Measurements from ENCODE around the gene ZNF606.
"Not testable (repeated sequence)": the region's sequence is repeated elsewhere in the genome, so short reads cannot be mapped to it uniquely, and the experiment has no call there.

ZNF606 gene

GRCh38 chr19:58009666-58010301 is 7.2 kb upstream of the ZNF606 start:
- peak; percentile 97 for DNase-seq

DNA sequence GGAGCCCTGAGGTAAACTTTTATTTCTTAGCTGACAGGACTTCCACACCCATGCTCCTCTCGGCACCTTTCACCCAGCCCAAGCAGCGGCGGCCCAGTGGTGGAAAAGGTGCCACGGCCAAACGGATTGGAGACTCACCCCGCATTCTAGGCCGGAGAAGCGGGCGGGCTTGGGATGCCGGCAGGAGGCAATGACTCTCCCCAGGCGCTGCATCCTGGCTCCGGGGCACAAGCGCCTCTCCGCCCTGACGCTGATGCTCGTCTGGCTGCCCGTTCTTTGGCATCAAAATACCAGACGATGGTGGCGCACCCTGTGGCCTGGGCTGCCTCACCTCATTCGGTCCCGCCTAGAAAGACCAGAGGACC is 6.7 kb upstream of the ZNF606 start:
- DNase-seq = no peak

DNA sequence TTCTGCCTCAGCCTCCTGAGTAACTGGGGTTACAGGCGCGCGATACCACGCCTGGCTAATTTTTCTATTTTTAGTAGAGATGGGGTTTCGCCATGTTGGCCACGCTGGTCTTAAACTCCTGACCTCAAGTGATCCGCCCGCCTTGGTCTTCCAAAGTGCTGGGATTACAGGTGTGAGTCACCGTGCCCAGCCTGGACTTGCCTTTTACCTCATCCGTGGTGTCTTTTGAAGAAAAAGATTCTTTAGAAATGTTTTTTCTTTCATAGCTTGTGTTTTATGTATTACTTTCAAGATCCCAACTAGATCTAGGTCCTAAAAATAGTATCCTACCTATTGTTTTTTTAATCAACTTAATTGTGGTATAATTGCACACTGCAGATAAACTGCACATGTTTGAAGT is 6.3 kb upstream of the ZNF606 start:
- DNase-seq = not testable (repeated sequence)

DNA sequence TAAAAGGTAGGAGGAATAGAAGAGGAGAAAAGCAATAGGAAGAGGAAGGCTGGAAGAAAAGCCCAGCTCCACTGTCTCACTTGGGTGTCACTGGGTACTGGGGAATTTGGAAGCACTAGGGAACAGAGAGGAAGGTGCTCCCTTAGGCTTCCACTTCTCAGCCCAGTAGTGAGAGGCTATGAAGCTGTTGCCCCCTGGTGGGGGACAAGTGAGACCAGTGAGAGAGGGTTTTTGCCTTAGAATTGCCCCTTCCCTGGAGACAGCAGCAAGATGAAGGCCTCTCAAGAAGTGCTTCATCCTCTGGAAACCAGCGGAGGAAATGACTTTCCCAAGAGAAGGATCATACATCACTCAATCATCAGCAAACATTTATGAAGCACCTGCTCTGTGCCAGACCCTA is 4.7 kb upstream of the ZNF606 start:
- DNase-seq = peak; percentile 59

DNA sequence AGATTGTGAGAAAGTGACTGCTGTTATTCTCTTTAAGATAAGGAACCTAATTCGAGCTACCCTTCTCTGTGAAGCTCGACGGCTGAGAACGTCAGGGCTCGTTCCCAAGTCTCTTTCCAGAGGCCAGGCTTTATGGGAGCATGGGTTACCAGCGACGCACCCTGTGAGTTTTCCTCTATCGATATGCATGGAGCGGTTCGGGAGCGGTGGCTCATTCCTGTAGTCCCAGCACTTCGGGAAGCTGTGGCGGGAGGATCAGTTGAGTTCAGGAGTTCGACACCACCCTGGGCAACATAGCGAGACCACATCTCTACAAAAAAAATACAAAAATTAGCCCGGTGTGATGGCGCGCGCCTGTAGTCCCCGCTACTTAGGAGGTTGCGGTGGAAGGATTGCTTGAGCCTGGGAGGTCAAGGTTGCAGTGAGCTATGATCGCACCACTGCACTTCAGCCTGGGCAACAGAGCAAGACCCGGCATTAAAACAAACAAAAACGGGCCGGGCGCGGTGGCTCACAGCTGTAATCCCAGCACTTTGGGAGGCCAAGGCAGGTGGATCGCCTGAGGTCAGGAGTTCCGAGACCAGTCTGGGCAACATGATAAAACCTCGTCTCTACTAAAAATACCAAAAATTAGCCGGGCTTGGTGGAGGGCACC is 681 bp upstream of the ZNF606 start:
- no peak for DNase-seq

DNA sequence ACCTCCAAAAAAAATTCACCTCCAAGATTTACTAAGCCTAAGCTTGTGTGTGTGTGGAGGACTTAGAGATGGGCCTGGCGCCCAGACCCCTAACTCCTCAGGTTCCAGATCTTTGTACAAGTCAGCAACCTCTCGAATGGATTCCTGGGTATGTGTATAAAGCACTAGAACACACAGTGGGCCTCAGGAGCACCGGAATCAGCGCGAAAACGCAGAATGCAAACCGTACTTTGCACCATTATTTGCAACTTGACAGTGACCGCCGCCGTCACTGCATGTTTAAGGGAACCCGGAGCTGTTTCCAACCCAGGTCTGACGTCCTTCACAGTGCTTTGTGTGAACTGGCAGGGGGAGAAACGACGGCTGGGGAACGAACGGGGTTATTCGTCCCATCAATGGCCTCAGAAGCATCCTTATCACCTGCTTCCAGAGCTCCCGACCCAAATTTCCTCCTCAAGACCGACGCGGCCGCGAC is 688 bp downstream of the ZNF606 start:
- peak; percentile 65 for DNase-seq

DNA sequence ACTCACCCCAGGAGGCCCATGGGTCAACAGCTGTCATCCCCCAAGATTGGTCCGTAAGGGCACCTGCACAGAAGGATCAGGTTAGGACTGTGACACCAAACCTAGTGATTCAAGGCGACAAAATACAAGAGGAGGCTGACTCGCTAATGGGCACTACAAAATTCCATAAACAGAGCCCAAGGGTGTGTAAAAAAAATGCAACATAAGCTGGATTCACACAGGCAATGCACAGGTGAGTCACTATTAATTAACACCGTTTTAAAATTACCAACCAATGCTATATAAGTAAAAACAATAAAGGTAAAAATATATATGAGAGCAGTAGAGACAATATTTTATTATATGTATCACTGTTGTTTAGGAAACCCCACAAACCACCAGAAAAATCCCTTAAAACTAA is 1.9 kb downstream of the ZNF606 start:
- DNase-seq = no peak

GRCh38 chr19:57992841-57993240 is 9.8 kb downstream of the ZNF606 start:
- DNase-seq = no peak

- DNase-seq = peak; percentile 42
Measured at GRCh38 chr19:57978586-57979289, 23.9 kb downstream of the ZNF606 start.

DNA sequence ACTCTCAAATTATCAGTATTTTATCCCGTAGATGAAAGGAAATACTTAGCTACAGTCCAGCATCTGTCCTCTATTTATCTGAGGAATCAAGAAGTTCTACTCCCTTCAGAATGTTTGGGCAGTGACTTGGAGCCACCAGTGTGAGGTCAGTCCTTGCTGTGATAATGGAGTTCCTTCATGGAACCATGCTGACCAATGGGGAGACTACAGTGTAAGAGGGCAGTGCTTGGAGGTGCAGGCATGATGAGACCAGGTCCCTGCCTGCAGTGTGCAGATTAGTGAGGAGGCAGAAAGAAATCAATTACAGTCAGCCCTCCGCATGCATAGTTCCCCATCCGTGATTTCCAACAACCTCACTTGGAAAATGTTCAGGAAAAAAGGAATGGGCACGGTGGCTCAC is 28.2 kb downstream of the ZNF606 start, which contains the start of gene C19orf18:
Gene C19orf18, minus strand, starts transcription at position 101 of the 400 bp plus-strand sequence. CDS start 102 bp downstream, outside the sequence.
- DNase-seq = no peak

GRCh38 chr19:57964761-57965160 is 37.9 kb downstream of the ZNF606 start:
- DNase-seq = no peak

DNA sequence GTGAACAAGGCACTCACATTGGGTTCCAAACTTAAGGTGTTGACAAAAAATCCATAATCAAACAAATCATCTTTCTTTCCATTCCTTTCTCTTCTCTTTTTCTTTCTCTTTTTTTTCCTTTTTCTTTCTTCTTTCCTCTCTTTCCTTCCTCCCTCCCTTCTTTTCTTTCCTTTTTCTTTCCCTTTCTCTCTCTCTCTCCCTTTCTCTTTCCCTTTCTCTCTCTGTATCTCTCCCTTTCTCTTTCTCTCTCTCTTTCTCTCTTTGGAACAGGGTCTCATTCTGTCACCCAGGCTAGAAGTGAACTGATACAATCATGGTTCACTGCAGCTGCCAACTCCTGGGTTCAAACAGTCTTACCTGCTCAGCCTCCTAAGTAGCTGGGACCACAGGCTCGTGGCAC is 40.8 kb downstream of the ZNF606 start:
- DNase-seq = no peak

- DNase-seq = no peak
Measured at GRCh38 chr19:57954996-57955395, 47.6 kb downstream of the ZNF606 start.

DNA sequence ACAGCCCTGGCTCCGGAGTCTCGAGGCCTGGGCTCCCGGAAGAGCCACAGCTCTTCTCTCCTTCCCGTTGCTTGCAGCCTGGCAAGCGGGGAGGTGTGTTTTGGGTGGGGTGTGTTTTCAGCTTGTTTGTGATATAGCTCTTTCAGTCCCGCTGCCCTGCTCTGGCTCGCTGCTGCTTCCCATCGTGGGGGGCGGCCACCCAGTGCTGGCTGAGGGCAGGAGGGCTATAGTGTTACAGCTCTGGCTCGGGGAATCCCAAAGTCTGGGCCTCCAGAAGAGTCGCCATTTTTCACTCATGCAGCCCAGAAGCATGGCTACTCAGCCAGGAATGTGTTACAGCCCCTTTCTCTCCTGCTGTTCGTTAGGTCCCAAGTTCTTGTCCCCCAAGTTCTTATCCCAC is 52.9 kb downstream of the ZNF606 start:
- no peak for DNase-seq

- no peak for DNase-seq
Measured at GRCh38 chr19:57949296-57949695, 53.3 kb downstream of the ZNF606 start.

- peak; percentile 99 for DNase-seq
Measured at GRCh38 chr19:57947419-57948134, 55.0 kb downstream of the ZNF606 start, which contains the start of gene ZNF256. ZNF256 (minus strand) TSS chr19:57947706; CDS start chr19:57947474, 232 bp downstream.

DNA sequence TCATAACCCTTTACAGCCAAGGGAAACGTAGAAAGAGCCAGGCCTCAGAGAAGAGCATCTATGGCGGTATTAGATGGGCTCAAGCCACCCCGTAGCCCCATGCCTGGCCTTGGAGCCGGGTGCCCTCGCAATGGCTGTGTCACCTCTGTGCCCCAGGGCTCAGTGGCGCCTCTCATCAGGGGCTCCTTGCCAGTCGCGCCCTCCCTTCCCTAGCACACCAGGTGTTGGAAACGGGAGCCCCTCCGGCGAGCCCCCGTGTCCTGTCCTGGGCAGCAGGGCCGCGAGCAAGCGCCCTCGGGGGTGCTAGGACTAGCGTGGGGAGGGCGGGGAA is 55.6 kb downstream of the ZNF606 start:
- DNase-seq = no peak

- peak; percentile 26 for DNase-seq
Measured at GRCh38 chr19:57946316-57946715, 56.3 kb downstream of the ZNF606 start.

- DNase-seq = no peak
Measured at GRCh38 chr19:57941593-57941992, 61.0 kb downstream of the ZNF606 start.

DNA sequence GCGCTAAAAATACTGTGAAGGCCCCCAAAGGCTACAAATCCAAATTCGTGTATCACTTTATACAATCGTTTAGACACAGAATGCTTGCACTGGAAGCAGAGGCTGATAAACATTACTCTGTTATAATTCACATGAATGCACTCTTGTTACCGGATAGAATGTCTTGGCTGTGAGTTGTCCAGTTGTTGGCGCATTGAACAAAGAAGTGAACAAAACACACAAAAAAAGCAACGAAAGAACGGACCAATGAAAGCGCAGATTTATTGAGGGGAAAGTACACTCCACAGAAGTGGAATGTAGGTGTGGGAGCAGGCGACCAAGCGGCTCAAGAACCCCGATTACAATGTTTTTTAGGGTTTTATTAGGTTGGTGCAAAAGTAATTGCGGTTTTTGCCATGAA is 66.9 kb downstream of the ZNF606 start:
- DNase-seq = no peak

DNA sequence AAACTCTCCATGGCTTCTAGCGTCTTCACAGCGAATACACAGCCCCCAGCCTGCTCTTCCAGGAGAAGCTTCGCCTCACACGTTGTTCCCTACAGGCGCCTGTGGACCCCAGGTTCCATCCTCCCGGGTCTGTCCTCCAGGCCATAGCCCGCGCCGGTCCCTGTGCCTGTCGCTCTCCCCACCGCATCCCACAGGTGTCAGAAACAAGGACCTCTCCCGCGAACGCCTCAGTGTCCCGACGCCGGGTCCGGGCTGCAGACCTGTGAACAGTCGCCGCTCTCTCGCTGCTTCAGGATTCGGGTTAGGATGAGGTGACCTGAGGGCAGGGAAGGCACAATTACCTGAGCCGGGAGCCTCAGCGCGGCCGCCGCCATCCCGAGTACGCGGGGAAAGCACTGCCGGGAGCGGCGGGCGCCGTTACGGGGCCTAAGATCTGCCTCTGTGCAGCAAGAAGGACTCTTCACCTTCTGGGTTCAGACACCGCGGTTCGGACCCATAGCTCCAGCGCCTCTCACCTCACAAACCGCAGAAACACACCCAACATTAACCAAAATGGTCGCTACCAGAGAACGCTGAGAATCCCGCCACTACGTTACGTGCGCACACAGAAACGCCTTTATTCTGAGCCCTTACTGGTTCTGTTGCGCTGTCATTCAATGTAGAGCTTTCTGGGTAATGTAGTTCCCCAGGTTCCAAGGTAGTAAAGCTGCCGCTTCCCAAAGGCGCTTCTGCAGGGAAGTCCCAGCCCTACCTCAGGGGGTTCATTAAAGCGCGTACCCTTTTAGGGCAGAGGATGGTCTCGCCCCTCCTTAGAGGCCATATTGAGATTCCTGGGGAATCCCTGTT is 67.6 kb downstream of the ZNF606 start, which contains the start of gene ZNF418:
Gene ZNF418, minus strand, starts transcription at position 583 of the 846 bp plus-strand sequence. CDS start 1,580 bp downstream, outside the sequence.
- peak; percentile 95 for DNase-seq

- DNase-seq = no peak
Measured at GRCh38 chr19:57927587-57927986, 75.0 kb downstream of the ZNF606 start.
